Ovary (tissue), 9 donors: ENCODE measurements around the gene ADGRD1. TPM values are rescaled to one million over a fixed set of nuclear protein-coding genes. Genes with fewer than 3 reads are reported as not detected.

ENCODE experiments used
- DNase-seq, 5 donors: peaks; one replicate each; pipeline ENCODE4 v3.0.0-alpha.2; 2019 to 2020
- H3K27ac ChIP-seq, 2 donors: fragments of 200-600 bp; one replicate each; pipeline versions ENCODE4 v1.5.1 to v1.8.0; 2019 to 2022
- H3K27me3 ChIP-seq: fragments of 200-600 bp; one replicate; pipeline ENCODE4 v1.8.0; 2022
- H3K36me3 ChIP-seq: fragments of 200-600 bp; sonication (generic); one replicate; pipeline ENCODE4 v1.5.1; 2019
- H3K4me1 ChIP-seq: one replicate; pipeline ENCODE4 v1.8.1; 2013; ENCODE audit warnings: mild to moderate bottlenecking, moderate library complexity; ENCODE audit not compliant: insufficient read depth
- H3K4me3 ChIP-seq: fragments of 200-600 bp; sonication (generic); one replicate; pipeline ENCODE4 v1.5.1; 2017
- H3K9me3 ChIP-seq, 2 donors: fragments of 200-600 bp in 1 of 2; sonication (generic) in 1 of 2; one replicate each; pipeline versions ENCODE4 v1.5.1 to v1.8.1; 2013 to 2019; ENCODE audit warnings: mild to moderate bottlenecking in 1 of 2, moderate library complexity in 1 of 2
- CTCF ChIP-seq, 3 donors: fragments of 450-650 bp in 2 of 3; fragments of 200-600 bp in 1 of 3; IDR thresholded peaks; one replicate each; pipeline versions ENCODE4 v1.5.1 to v1.8.0; 2016 to 2022; ENCODE audit warnings: antibody characterized with exemption in 3 of 3, mild to moderate bottlenecking in 1 of 3
- EP300 ChIP-seq: sonication (generic); formaldehyde crosslinking; IDR thresholded peaks from one replicate; pipeline ENCODE4 v1.6.1; 2017; ENCODE audit warnings: antibody characterized with exemption
- POLR2A ChIP-seq: fragments of 450-650 bp; IDR thresholded peaks from one replicate; pipeline ENCODE4 v1.6.1; 2017; ENCODE audit warnings: antibody characterized with exemption, mild to moderate bottlenecking, moderate library complexity
- WGBS, 3 donors: extraction: QIAGEN DNeasy Blood & Tissue Kit in 1 of 3; methylation state at CpG; one replicate each; pipeline versions ENCODE4 v1.1.5 to v1.1.7; 2013 to 2017; 5-methylcytosine and 5-hydroxymethylcytosine counted together
- intact Hi-C, 4 donors: fragments of 100-400 bp; cut with DNase I; formaldehyde crosslinking; loops; one replicate each; pipeline versions ENCODE4 v1.11.0 to v1.15.1; 2022 to 2023
- polyA plus RNA-seq, 2 donors: library from polyadenylated mRNA; stranded (reverse); fragments of 200-250 nt in 1 of 2; fragments of 350-450 nt in 1 of 2; fragmentation: Illumina TruSeq in 1 of 2; extraction: RNeasy Lipid Tissue Mini Kit (QIAGEN cat#74804) in 1 of 2; gene quantifications; one replicate each; pipeline ENCODE4 v1.2.3, GENCODE V29; 2013 to 2014
- total RNA-seq, 7 donors: library from RNA; depleted of rRNA in 2 of 7; stranded (reverse); fragments of >200 nt in 2 of 7; fragmentation: NEBNext Ultra II Directional in 3 of 7; extraction: Animal tissue kit (Norgen Biotek cat#: 25700) in 3 of 7; gene quantifications; one replicate each; pipeline versions ENCODE4 v1.1.0 to v1.2.4, GENCODE V29; 2016 to 2023
- donor health status: DM: no; HTN: no; CAD: no; lungs with moderate emphysema.
- donor health status: DM: no; HTN: no; CAD: no.
- donor health status: Bipolar disorder and iron deficiency.
- donor health status: DM: yes; HTN: yes; CAD: no.
- donor health status: DM: no; HTN: no; CAD: no.
- donor health status: DM: yes; HTN: yes; CAD: no.

The ADGRD1 gene
- total and polyA plus RNA-seq, 9 donors, result 7.6 to 75.3 (median 25.9) TPM

- no peak for TF ChIP-seq CTCF (IDR thresholded peaks at IDR 0.05)
- no peak for TF ChIP-seq EP300
- TF ChIP-seq POLR2A, result no peak
- DNase-seq, result no peak
- WGBS, 3 donors, result 80 to 94% (median 81%) methylated on average over 1 of the region's 1 CpG
- Histone ChIP-seq H3K36me3 (no peaks in the 10 kb centered on the region), H3K9me3 (no peaks in the 10 kb centered on the region), H3K27ac (no peak overlapping the region), H3K4me1 (no peaks in the 10 kb centered on the region), H3K4me3 (no peak overlapping the region), H3K27me3 (no peaks in the 10 kb centered on the region)
- intact Hi-C loops, result no loop called here
Observed at GRCh38 chr12:131112021-131112420, 158.3 kb downstream of the ADGRD1 start.

GRCh38 chr12:131112700-131113290 lies 159.1 kb downstream of the ADGRD1 start:
- TF ChIP-seq CTCF (IDR thresholded peaks at IDR 0.05), result no peak
- TF ChIP-seq EP300, result no peak
- no peak for TF ChIP-seq POLR2A
- 55 to 66% (median 66%) methylated on average over 4 of the region's 4 CpGs for WGBS, 3 donors
- Histone ChIP-seq H3K4me1 (no peaks in the 10 kb centered on the region), H3K9me3 (no peaks in the 10 kb centered on the region), H3K27me3 (no peaks in the 10 kb centered on the region), H3K27ac (no peak overlapping the region), H3K36me3 (no peaks in the 10 kb centered on the region), H3K4me3 (no peak overlapping the region)
- no peak for DNase-seq
- intact Hi-C loops, result no loop called here

GRCh38 chr12:131113568-131114270 lies 160.0 kb downstream of the ADGRD1 start:
- intact Hi-C loops, result no loop called here
- H3K27me3 ChIP-seq, result no peaks in the 10 kb centered on the region
- no peak overlapping the region for H3K4me3 ChIP-seq
- no peak for DNase-seq
- no peaks in the 10 kb centered on the region for H3K9me3 ChIP-seq
- H3K4me1 ChIP-seq, result no peaks in the 10 kb centered on the region
- 85 to 89% (median 88%) methylated on average over 18 of the region's 18 CpGs for WGBS, 3 donors
- H3K36me3 ChIP-seq, result no peaks in the 10 kb centered on the region
- no peak overlapping the region for H3K27ac ChIP-seq
- no peak for TF ChIP-seq CTCF (IDR thresholded peaks at IDR 0.05)
- TF ChIP-seq EP300, result no peak
- no peak for TF ChIP-seq POLR2A

- Histone ChIP-seq H3K4me3 (no peak overlapping the region), H3K27me3 (no peaks in the 10 kb centered on the region), H3K27ac (no peak overlapping the region), H3K36me3 (no peaks in the 10 kb centered on the region), H3K4me1 (no peaks in the 10 kb centered on the region), H3K9me3 (no peaks in the 10 kb centered on the region)
- no peak for TF ChIP-seq POLR2A
- no peak for DNase-seq
- 68 to 74% (median 72%) methylated on average over 5 of the region's 5 CpGs for WGBS, 3 donors
- intact Hi-C loops, result no loop called here
Observed at GRCh38 chr12:131114271-131114670, 160.6 kb downstream of the ADGRD1 start.

GRCh38 chr12:131114942-131115584 lies 161.4 kb downstream of the ADGRD1 start:
- H3K36me3 ChIP-seq, result no peaks in the 10 kb centered on the region
- peak overlapping the region in 1 of 2 donors; percentile 19 for H3K27ac ChIP-seq
- no peak overlapping the region for H3K4me3 ChIP-seq
- intact Hi-C loops, result no loop called here
- H3K4me1 ChIP-seq, result no peaks in the 10 kb centered on the region
- 75 to 81% (median 80%) methylated on average over 18 of the region's 18 CpGs for WGBS, 3 donors
- H3K27me3 ChIP-seq, result no peaks in the 10 kb centered on the region
- no peak for TF ChIP-seq POLR2A
- no peak for TF ChIP-seq CTCF (IDR thresholded peaks at IDR 0.05)
- no peak for TF ChIP-seq EP300
- no peaks in the 10 kb centered on the region for H3K9me3 ChIP-seq
- DNase-seq, result peak in 1 of 5 donors; percentile 28
